Measurements from ENCODE around the gene ASPDH.

ASPDH gene

GRCh38 chr19:50551034-50551714 lies 37.5 kb upstream of the ASPDH start:
- H3K27ac ChIP-seq = no peak overlapping the region

GRCh38 chr19:50550594-50550966 lies 36.9 kb upstream of the ASPDH start:
- TF ChIP-seq CTCF (IDR thresholded peaks at IDR 0.05) (no peak), ZFX (IDR thresholded peaks at IDR 0.05; ENCODE audit: borderline replicate concordance) (no peak)
- no peak overlapping the region for H3K27ac ChIP-seq

More at GRCh38 chr19:50551034-50551714, 37.5 kb upstream of the ASPDH start:
- no peak for TF ChIP-seq ZFX (IDR thresholded peaks at IDR 0.05; ENCODE audit: borderline replicate concordance)
- no peak for TF ChIP-seq CTCF (IDR thresholded peaks at IDR 0.05)

GRCh38 chr19:50549927-50550593 lies 36.3 kb upstream of the ASPDH start:
- no peak overlapping the region for H3K27ac ChIP-seq
- TF ChIP-seq CTCF (IDR thresholded peaks at IDR 0.05) (no peak), ZFX (IDR thresholded peaks at IDR 0.05; ENCODE audit: borderline replicate concordance) (no peak)

- no peak for TF ChIP-seq ZFX (IDR thresholded peaks at IDR 0.05; ENCODE audit: borderline replicate concordance)
- no peak for TF ChIP-seq CTCF (IDR thresholded peaks at IDR 0.05)
- no peak overlapping the region for H3K27ac ChIP-seq
Observed at GRCh38 chr19:50549059-50549926, 35.6 kb upstream of the ASPDH start.

- TF ChIP-seq ZFX (IDR thresholded peaks at IDR 0.05; ENCODE audit: borderline replicate concordance) = no peak
- no peak for TF ChIP-seq CTCF (IDR thresholded peaks at IDR 0.05)
- H3K27ac ChIP-seq = no peak overlapping the region
Observed at GRCh38 chr19:50548191-50549058, 34.7 kb upstream of the ASPDH start.

GRCh38 chr19:50547385-50548190 lies 33.9 kb upstream of the ASPDH start:
- H3K27ac ChIP-seq = no peak overlapping the region
- TF ChIP-seq ZFX (IDR thresholded peaks at IDR 0.05; ENCODE audit: borderline replicate concordance) (no peak), CTCF (IDR thresholded peaks at IDR 0.05) (no peak)

All from 22Rv1 (cell line).